Stomach (tissue), 4 donors: ENCODE results near the gene TTN.

Experiments
- CTCF ChIP-seq, 7 experiments: fragments of 450-650 bp in 4 of 7; fragments of 200-600 bp in 3 of 7; sonication (generic) in 3 of 7; IDR thresholded peaks; one replicate each; pipeline ENCODE4 v1.5.1; 2016 to 2019; ENCODE audit warnings: antibody characterized with exemption in 7 of 7, control low read depth in 2 of 7, mild to moderate bottlenecking in 1 of 7
- POLR2A ChIP-seq, 4 donors: fragments of 450-650 bp; IDR thresholded peaks; one replicate each; pipeline ENCODE4 v1.6.1; 2016; ENCODE audit warnings: antibody characterized with exemption in 4 of 4, control low read depth in 2 of 4, mild to moderate bottlenecking in 1 of 4, moderate library complexity in 1 of 4

GRCh38 chr2:178827739-178828485 lies 20.7 kb upstream of the TTN start:
- TF ChIP-seq POLR2A (IDR thresholded peaks at IDR 0.05) (no peak), CTCF (IDR thresholded peaks at IDR 0.05) (no peak)
